ENCODE data around the gene HHEX.

- TF ChIP-seq CTCF (IDR thresholded peaks at IDR 0.05) (no peak), POLR2A (IDR thresholded peaks at IDR 0.05) (no peak), POLR2AphosphoS5 (IDR thresholded peaks at IDR 0.05; ENCODE audit: insufficient read depth in 1 of 2, low read depth in 1 of 2) (no peak)
Observed at GRCh38 chr10:92727141-92727540, 37.4 kb downstream of the HHEX start.
